PC-9 (cell line): ENCODE measurements around the gene GAPDH.

Experiments used
- CTCF ChIP-seq: fragments of 200-600 bp; sonication (generic); conservative IDR thresholded peaks from 2 replicates; pipeline ENCODE4 v1.6.1; 2017; ENCODE audit warnings: mixed run types, antibody characterized with exemption, mild to moderate bottlenecking, moderate library complexity
- EZH2 ChIP-seq: fragments of 200-600 bp; sonication (generic); IDR thresholded peaks from 2 replicates; pipeline ENCODE4 v1.8.0; 2017; ENCODE audit warnings: antibody characterized with exemption, low read depth

- TF ChIP-seq CTCF (no peak), EZH2 (no peak)
Observed at GRCh38 chr12:6522193-6522592, 12.1 kb upstream of the GAPDH start.
